22Rv1 (cell line): ENCODE measurements around the gene SH3RF3.

Experiments
- ZFX ChIP-seq: fragments of 450-650 bp; IDR thresholded peaks from 2 replicates; pipeline ENCODE4 v1.6.1; 2017; ENCODE audit warnings: antibody characterized with exemption, borderline replicate concordance
- TF ChIP-seq, protein P1 (sequence below): fragments of 450-650 bp; IDR thresholded peaks from 2 replicates; pipeline ENCODE4 v1.5.1; 2017; ENCODE audit warnings: mild to moderate bottlenecking

DNA sequence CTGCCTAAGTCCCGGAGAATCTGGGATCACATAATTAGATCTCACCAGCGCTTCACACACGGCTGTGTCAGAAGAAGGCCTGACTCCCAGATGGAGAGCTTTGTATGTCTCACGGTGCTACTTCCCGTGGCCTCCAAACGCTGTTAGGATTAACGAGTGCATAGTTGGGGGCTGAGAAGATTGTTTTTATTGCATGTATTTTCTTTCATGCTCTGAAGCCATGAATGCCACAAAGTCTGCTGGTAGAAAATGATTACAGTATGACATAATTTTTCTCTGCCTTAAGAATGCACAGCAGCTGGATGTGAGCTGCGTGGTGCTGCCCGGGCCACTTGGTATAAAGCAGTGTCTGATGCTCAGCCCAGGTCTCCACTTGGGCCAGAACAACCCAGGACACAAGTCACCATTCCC is 318.3 kb downstream of the SH3RF3 start:
- TF ChIP-seq, protein P1, sequence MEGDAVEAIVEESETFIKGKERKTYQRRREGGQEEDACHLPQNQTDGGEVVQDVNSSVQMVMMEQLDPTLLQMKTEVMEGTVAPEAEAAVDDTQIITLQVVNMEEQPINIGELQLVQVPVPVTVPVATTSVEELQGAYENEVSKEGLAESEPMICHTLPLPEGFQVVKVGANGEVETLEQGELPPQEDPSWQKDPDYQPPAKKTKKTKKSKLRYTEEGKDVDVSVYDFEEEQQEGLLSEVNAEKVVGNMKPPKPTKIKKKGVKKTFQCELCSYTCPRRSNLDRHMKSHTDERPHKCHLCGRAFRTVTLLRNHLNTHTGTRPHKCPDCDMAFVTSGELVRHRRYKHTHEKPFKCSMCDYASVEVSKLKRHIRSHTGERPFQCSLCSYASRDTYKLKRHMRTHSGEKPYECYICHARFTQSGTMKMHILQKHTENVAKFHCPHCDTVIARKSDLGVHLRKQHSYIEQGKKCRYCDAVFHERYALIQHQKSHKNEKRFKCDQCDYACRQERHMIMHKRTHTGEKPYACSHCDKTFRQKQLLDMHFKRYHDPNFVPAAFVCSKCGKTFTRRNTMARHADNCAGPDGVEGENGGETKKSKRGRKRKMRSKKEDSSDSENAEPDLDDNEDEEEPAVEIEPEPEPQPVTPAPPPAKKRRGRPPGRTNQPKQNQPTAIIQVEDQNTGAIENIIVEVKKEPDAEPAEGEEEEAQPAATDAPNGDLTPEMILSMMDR = no peak
- no peak for TF ChIP-seq ZFX
